GM21825 (cell line): Measurements from ENCODE around the gene ELMO1.

ENCODE experiments used
- ATAC-seq: cut with Tn5 transposase; IDR thresholded peaks from one replicate; pipeline ENCODE4 v1.9.1; 2021; ENCODE audit warnings: mild to moderate bottlenecking, moderate library complexity; ENCODE audit not compliant: unreplicated experiment

The ELMO1 gene

DNA sequence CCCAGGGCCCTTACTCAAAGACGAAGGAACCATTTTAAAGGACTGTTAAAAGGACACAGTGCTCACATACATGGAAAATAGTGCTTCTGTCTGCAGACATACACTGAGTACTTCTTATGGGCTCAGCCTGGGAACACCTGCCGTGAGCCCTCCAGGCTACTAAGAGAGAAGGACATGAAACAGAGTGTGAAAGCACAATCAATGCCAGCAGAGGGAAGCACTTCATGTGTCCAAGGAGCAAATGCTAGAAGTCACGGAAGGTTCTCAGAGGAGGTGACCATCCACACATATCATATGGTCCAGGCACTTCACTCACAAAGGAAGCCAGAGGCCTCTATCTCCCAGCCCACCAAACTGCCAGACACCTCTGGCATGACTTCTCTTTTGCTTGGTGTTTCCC lies 15.5 kb downstream of the ELMO1 start:
- no peak for ATAC-seq

DNA sequence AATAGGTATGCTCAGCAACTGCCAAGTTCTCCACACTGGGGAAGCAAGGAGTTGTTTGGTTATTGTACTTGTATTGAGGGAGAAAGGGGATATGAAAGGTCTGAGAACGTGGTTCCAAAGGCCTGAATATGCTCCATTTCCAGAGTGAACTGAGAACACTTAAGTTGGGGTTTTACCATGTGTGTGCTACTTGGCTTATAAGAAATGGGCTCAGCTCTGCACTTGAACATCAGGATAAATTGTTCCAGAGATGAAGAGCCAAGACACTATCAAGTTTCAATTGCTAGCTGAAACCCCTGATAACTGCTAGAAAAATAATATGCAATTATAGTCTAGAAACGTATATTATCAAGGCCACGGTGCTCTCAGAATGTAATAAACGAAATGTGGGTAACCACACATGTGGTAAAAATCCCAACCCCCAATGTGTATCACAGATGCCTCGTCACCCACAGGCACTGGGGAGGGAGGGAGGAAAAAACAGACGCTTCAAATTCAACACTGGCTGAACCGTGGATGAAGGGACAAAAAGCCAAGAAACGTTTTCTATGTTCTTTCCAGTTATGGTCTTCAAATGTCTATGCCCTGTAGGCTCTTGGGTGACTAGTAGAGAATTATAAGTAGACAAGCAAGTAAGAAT lies 16.3 kb downstream of the ELMO1 start:
- no peak for ATAC-seq

DNA sequence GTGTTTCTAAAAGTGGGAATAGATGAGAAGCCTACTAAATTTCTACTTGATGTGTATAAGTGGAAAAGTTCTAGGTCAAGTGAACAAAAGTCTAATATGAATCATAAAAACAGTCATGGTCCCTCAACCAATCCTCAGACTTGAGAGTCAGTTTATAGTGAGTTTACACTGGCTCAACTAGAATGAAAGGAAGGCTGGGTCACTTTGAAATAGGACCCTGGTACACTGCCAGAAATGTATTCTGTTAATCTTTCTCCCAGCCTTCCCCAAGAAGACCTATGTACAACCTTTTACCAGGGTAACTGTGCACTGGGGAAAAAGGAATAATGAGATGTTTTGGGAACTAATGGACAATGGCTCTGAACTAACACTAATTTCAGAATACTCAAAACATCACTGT lies 17.3 kb downstream of the ELMO1 start:
- ATAC-seq, result no peak

DNA sequence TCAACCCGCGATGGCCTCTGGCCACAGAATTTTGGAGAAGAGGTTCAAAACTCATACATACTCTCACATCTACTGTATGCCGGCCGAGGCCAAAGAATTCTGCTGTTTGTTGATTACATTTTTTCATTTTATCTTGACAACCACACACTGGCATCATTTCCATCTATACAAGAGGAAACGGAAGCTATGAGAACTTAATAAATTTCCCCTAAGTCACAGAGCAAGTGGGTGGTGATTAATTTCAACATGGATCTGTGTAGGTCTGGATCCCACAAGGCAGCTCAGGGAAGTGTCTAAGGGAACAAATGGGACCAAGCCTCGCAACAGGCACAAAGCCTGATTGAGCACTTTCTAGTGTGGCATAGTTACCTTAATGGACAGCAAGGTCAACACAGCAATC lies 18.0 kb downstream of the ELMO1 start:
- ATAC-seq, result no peak

DNA sequence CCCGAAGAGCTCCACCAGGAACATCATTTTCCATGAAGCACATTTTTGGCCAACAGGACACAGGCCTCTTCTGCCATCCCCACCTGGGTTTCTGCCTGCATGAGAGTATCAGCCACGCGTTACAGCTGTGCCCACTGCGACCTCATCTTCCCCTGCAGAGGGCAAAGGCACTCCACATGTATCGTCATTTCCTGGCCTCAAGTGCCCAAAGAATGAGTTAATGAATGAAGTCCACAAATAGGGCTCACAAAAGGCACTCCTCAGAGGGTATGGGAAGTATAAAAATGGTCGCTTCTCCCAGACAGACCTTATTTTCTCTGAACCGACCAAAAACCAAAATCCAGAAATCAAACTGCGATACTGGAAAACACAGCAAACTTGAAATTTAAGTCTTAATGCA lies 18.5 kb downstream of the ELMO1 start:
- no peak for ATAC-seq

DNA sequence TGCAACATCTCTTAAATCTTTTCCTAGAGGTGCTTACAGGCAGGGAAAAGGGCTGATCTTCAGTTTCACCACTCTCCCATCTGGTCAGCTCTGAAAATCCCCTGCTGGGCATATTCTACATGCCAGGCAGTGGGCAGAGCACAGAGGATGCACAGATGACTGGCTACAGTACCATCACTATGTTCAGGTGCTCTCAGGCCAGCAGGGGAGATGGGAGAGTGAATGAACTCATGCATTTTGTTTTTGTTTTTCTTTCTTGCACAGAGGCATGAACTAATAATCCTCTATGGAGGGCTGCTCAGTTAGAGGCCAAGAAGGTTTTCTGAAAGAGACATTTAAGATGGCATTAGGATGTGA lies 19.3 kb downstream of the ELMO1 start:
- ATAC-seq, result no peak

DNA sequence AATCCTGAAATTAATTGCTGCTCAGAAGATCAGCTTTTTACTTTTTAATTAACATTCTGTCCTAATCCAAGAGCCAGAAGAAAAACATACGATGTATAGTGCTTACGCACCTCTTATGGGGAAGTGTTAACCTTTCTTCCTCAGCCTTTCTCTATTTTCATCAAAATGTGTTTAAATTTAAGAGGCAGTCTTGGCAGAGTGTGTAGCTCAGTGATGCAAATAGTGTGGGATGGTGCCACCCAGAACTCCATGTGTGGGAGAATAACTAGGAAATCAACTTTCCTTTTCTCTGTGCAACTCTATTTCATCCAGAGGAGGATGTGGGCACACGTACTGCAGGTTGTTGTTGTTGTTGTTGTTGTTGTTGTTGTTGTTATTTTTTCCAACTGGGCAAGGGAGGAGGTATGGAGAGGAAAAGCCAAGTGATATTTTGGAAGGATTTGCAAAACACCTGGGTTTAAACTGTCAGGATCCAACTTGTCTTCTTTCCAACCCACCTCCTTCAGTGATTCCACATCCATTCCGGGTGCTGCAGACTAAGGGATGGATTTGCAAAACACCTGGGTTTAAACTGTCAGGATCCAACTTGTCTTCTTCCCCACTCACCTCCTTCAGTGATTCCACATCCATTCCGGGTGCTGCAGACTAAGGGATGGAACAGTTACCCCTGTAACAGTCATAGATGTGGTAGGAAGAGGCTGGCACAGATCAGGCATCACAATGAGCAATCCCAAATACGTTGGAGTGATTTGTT lies 19.8 kb downstream of the ELMO1 start:
- ATAC-seq, result no peak

DNA sequence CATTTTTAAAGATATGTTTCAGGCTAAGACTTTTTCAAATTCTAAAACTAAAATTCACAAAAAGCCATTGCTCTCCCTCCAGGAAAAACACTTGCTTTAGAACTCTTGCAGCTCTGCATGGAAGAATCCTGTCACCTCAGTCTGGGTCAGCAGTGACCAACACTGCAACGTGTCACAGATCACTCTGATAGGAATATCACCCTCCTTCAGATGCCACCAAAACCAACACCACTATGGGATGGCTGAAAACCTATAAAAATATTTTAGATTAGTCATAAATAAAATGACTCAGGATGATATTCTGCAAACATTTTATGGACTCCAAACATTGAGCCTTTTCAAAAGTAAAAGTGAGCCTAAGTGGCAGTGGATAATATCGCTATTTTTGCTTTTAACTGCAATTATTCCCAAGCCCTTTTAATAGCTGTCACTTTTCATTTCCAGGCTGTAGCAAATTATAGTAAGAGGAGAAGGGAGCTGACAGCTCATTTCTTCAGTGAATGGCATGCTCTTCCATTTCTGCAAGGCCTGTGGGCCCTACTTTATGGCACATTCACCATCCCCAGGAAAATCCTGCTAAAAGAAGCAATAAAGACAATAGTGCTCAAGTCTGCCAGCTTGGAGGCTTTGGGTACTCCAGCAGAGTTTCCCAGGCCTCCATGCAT lies 21.3 kb downstream of the ELMO1 start:
- ATAC-seq, result no peak

DNA sequence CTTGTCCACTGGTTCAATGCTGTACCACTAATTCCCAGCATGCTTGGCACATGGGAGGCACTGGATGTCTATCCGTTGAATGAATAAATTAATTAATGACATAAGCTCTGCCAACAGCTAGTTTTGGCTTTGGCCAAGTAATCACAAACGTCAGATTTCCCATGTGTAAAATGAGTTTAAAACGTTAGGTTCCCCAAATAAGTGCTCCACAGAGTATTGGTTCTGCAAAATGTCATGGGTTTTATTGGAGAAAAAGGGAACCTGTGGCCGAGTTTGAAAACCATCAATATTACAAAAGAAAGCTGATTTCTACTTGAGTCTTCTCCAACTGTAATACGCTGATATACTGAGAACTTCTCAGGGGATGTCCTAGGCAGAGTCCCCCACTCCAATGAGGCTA lies 23.2 kb downstream of the ELMO1 start:
- no peak for ATAC-seq

DNA sequence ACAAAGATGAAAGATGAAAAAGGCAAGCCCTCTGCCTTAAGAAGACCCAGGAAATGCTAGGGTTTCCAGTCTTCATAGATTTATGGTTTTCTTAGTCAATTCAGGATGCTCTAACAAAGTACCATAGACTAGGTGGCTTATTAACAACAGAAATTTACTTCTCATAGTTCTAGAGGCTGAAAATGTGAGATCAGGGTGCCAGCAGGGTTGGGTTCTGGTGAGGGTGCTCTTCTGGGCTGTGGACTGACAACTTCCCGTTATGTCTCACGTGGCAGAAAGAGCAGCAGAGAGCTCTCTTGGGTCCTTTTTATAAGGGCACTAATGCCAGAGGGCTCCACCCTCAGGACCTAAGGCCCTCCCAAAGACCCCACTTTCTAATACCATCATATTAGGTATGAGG lies 23.7 kb downstream of the ELMO1 start:
- ATAC-seq, result no peak

DNA sequence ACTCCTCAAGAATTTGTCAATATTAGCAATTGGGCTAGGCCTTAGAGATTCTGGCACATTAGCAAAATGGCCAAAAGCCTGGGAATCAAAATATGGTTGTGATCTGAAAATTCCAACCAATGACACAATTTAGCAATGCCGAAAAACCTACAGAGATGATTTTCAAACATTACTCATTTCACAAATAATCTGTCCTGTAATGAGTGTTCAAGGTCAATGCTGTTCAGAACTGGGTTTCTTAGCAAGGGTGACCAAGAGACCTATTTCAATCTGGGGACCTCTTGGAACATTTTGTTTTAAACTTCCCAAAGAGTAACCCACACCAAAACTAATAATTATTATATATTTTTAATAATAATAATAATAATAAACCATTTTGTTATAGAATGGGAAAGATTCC lies 24.1 kb downstream of the ELMO1 start:
- ATAC-seq, result no peak

DNA sequence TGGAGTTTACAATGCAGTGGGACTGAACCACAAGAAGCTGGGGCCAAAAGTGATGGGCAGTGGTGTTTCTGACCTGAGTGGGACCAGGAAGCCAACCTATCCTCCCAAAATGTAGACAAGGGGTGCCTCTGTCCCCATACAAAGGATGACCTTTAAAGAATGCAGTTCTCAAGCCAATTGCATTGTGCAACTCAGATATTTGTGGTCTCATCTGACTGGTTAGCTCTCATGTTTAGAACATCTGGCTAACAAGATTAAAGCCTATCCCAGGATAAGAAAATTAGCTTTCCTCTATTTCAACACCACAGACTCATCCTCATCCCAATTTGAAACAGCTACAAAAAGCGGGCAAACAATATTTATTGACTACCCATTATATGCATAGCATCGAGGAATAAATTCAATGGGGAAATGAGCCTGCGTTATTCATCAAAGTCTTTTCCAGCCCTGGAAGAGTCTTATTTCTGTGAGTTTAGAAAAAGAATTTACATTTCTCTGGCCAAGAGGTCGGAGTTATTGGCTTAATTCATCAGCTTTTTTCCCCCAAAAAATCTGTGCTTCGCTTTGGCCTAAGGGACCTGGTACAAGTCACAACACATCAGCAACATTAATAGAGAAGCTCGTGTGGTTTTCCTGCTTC lies 26.7 kb downstream of the ELMO1 start:
- no peak for ATAC-seq

DNA sequence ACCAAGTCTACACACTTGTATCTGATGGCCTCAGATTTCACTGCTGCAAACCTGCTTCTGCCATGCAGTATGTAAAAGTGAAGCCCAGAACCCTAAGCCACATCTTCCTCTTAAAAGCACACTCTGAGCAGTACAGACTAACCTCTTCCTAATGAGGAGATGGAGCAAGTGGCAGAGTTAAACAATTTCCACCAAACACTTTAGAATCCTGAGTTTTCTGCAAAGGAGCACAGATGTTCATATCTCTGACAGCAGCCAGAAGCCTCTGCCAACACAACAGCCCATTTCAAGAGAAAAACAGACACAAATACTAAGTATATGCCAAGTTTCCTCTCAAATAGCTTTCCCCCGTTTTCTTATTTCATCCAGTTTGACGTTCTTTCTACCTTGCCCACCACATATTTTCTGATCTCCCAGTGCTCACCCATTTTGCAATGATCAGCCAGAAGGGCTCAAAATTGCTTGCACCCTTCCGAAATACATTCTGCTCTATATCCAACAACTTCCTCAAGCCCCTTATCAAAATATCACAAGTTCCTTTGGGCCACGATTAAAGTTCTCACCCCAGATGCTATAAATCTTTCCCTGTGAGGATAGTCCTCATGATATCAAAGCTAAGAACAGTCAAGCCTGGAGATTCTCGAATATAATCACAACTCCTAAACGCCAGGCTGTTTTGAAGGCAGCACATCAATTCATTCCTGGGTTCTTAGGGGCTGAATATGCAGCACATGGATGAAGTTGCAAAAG lies 27.5 kb downstream of the ELMO1 start:
- no peak for ATAC-seq

DNA sequence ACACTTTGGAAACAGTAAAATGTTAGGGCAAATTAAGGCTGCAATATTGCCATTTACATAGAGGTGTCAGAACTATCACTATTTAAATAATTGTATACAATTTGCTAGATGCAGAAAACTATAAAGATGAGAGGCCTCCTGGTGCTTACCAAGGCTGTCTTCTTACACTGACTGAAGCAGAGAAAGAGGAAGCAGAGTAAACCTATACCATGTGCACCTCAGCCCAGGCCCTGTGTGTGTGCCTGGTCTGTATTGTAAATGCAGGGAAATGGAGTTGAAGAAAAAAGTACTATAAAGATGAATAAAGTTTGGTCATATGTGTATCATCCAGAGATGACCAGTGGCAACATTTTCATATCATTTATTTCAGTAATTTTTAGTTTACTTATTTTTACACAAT lies 29.2 kb downstream of the ELMO1 start:
- no peak for ATAC-seq

DNA sequence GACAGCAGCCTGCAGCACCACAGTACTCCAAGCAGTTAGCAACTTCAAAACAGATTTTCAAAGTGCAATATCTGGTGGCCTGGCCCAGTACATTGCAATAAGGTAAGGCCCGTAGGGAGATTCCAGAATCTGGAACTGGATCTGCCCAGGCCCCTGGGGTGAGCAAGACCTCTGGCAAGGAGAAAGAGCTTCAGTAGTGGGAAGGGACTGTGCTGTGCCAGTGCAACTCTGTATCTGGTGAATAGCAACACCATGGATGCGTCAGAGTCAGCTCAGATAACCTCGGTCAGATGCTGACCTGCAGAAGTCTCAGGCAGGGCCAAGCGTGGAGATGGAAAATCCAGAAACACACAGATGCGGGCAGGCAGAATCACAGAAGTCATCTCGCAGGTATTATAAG lies 30.3 kb downstream of the ELMO1 start:
- ATAC-seq, result no peak

DNA sequence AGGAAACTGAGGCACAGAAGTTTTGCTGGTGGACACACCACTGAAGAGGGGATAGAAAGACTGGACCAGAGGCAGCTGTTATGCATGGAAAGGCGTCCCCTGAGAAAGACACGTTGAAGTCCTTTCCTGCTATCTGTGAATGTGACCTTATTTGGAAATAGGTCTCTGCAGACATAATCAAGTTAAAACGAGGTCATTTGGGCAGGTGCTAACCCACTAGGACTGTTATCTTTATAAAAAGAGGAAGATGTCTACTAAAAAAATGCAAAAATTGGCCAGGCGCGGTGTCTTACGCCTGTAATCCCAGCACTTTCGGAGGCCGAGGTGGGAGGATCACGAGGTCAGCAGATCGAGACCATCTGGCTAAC lies 31.6 kb downstream of the ELMO1 start:
- ATAC-seq, result no peak

DNA sequence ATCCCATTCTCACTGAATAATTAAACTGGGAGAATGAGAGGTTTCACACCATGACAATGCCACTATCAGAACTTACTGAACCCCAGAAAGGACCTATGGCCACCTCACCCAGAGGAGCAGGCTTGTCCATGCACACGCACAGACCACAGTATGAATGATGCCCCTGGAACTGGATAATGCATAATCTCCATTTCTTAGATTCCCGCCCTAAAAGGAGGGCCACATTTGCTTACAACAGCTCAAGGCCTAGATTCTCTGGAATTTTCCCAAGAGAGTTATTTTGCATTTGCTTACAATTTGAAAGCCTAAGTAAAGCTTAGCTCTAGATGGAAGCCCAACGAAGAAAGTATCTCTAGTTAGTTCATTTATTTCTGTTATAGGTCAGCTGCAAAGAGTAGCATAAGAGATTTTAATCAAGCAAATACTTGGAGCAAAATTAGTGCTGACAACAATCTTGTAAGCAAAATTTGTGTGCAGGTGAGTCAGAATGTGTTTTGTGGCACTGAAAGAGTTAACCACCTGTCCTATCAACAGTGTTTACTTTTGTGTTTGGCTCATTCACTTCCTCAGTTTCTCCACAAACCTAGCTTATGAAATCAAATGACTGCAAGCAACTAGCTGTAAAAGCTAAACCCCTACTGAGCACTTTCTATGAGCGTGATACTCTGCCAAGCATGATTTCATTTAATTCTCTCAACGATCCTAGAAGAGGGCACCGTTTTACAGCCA lies 32.1 kb downstream of the ELMO1 start:
- no peak for ATAC-seq

DNA sequence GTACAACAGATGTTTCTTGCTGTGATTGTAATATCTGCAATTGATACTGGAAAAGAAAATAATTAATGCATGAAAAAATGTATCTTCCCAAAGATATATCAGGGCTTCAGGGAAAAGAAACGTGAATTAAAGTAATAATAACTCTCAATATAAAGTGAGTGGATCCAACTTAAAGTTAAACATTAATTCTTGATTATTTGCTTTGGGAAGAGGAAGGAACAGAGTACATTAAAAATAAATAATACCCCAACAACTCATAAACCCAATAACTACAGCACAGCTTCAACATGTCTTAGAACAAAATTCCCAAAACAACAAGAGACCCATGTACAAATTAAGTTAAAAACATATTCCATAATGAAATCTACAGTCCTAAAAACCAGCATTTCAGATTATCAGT lies 33.0 kb downstream of the ELMO1 start:
- ATAC-seq, result no peak

DNA sequence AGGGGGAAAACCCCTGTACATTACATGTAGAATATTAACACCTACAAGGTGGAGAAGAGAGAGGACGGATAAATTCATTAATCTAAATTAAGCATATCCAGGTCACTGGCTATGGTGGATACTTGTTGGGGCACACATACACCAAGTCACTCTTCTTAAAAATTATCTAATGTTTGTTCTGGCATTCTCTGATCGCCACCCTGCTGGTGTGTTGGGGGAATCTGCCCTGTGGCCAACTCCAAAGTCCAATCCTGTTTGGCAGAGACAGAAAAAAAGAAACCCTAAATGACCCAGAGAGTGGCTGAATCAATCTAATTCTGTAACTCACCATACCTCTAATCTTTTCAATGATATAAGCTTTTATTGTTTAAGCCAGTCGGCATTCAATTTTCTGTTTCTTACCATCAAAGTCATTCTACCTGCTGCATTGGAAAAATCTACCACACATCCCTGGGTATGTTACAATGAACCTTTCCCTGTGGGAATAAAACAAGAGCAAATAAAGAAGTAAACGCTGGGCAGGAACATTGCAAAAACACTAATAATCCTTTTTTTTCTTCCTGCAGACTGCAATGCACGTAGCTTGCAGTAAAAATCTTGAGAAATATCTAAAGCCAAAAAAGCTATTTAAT lies 34.2 kb downstream of the ELMO1 start:
- no peak for ATAC-seq

DNA sequence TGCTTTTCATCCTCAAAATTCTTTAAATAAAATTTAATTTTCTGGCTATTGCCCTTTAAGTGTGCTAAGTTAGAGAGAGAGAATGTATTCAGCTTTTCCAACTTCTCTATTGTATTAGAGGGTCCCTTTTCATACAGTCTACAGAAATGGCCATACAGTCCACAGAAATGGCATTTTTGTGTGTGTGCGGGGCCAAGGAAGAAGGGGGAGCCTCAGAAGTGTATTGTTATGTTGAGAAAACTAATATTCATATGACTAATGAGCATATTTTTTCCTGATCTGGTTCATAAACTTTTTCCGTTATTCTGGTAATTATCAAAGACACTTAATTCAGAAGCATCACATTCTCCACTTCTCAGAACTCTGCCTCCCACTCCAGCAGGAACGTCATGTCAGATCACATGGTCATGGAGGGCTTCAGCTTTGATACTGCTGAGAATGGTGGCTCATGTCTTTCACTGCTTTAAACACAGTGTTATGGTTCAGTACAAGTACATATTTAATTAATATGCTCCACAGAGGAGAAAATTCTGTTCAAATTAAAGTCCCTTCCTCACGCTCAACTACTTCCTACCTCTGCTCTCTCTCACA lies 37.1 kb downstream of the ELMO1 start:
- no peak for ATAC-seq
